Measurements from ENCODE around the gene FAM110D. TPM values are rescaled to one million over a fixed set of nuclear protein-coding genes. Genes with fewer than 3 reads are reported as not detected.
A peak's percentile ranks its signal among the peaks of the same experiment; 100 is the strongest.

Gene FAM110D
- total RNA-seq, 1 experiment from 2014 or later = 0.46 TPM

GRCh38 chr1:26119892-26120608, 38.8 kb upstream of the FAM110D start:
- WGBS (ENCODE audit: extremely low coverage, insufficient read length, low lambda C conversion rate) = no CpG with 5 or more reads among the region's 9 CpGs
- H3K79me2 ChIP-seq (ENCODE audit: insufficient read depth, low read length) = no peaks in the 10 kb centered on the region

More at GRCh38 chr1:26119892-26120608, 38.8 kb upstream of the FAM110D start:
- Histone ChIP-seq H3K4me2 (ENCODE audit: insufficient read depth, insufficient read length, low read length) (no peak overlapping the region), H3K4me1 (ENCODE audit: insufficient read depth, low read length) (no peaks in the 10 kb centered on the region), H3K4ac (ENCODE audit: low read depth, low read length) (no peak overlapping the region), H4K91ac (ENCODE audit: insufficient read length, low read depth, low read length) (no peak overlapping the region), H3K23me2 (ENCODE audit: insufficient read length, low read depth, low read length, poor library complexity, severe bottlenecking) (no peaks in the 10 kb centered on the region), H4K20me1 (ENCODE audit: control insufficient read depth, insufficient read depth, insufficient read length) (no peaks in the 10 kb centered on the region), H3K79me1 (ENCODE audit: insufficient read depth, low read depth, low read length, poor library complexity, severe bottlenecking) (no peaks in the 10 kb centered on the region), H3K56ac (ENCODE audit: insufficient read length, low read depth, low read length) (no peak overlapping the region), H2AK5ac (ENCODE audit: insufficient read length, low read length) (no peak overlapping the region), H3K27ac (ENCODE audit: insufficient read length, low read depth, low read length) (no peak overlapping the region), H2BK12ac (ENCODE audit: insufficient read length, low read depth, low read length) (no peak overlapping the region), H4K8ac (replicated peaks; ENCODE audit: insufficient read length, low read depth, low read length) (no peak overlapping the region), H4K5ac (ENCODE audit: insufficient read length, low read depth, low read length) (no peak overlapping the region), H3K27me3 (ENCODE audit: insufficient read depth, low read length) (no peaks in the 10 kb centered on the region), H3K9ac (ENCODE audit: extremely low read depth, insufficient read length, low read length) (no peak overlapping the region), H2BK20ac (ENCODE audit: low read depth, low read length, poor library complexity, severe bottlenecking) (no peak overlapping the region), H3K14ac (ENCODE audit: insufficient read depth, low read length) (no peak overlapping the region), H3K23ac (ENCODE audit: insufficient read length, low read depth, low read length) (no peak overlapping the region), H2BK120ac (ENCODE audit: low read depth, low read length, poor library complexity, severe bottlenecking) (no peak overlapping the region), H3K18ac (ENCODE audit: insufficient read length, low read depth, low read length) (no peak overlapping the region), H2BK5ac (ENCODE audit: insufficient read length, low read length) (no peak overlapping the region), H3T11ph (ENCODE audit: low read length) (no peak overlapping the region), H2BK15ac (ENCODE audit: low read depth, low read length) (no peak overlapping the region), H3K9me3 (ENCODE audit: control insufficient read depth, low read depth, low read length) (no peaks in the 10 kb centered on the region), H2AFZ (ENCODE audit: low read length) (no peak overlapping the region)
- no peaks in the 10 kb centered on the region for H3K4me1 Mint-ChIP-seq
- H3K36me3 Mint-ChIP-seq (ENCODE audit: insufficient read depth in 1 of 3, low read depth in 3 of 3) = peaks cover 0 to 36% (median 12%) of the 10 kb centered on the region in 3 experiments; a peak in 5 of 7 replicates
- H3K4me3 Mint-ChIP-seq = no peak overlapping the region
- DNase-seq = no peak
- TF ChIP-seq CTCF (conservative IDR thresholded peaks at IDR 0.05) = no peak
- H3K27me3 Mint-ChIP-seq (ENCODE audit: low read depth) = no peaks in the 10 kb centered on the region
- no peaks in the 10 kb centered on the region for H3K9me3 Mint-ChIP-seq
- peak overlapping the region in 1 of 3 experiments; percentile 37; a peak in 1 of 7 replicates for H3K27ac Mint-ChIP-seq

Data from H9 (cell line).